Type B pancreatic cell (in vitro differentiated cells): Measurements from ENCODE around the gene ERP44. TPM values are rescaled to one million over a fixed set of nuclear protein-coding genes. Genes with fewer than 3 reads are reported as not detected.

Experiments
- DNase-seq: peaks from one replicate; pipeline ENCODE4 v3.0.0; 2021; ENCODE audit warnings: mixed read lengths; ENCODE audit not compliant: unreplicated experiment; ENCODE audit errors: extremely low spot score
- H3K27ac Mint-ChIP-seq: 2 replicates; pipeline ENCODE4 v1.8.0; 2021; ENCODE audit warnings: mild to moderate bottlenecking, mixed read lengths
- H3K27me3 Mint-ChIP-seq: 2 replicates; pipeline ENCODE4 v1.8.0; 2021; ENCODE audit warnings: mixed read lengths
- H3K36me3 Mint-ChIP-seq: 2 replicates; pipeline ENCODE4 v1.8.0; 2021; ENCODE audit warnings: mixed read lengths
- H3K4me1 Mint-ChIP-seq: one replicate; pipeline ENCODE4 v1.8.0; 2021; ENCODE audit warnings: mixed read lengths; ENCODE audit not compliant: unreplicated experiment
- H3K4me3 Mint-ChIP-seq: 2 replicates; pipeline ENCODE4 v1.8.0; 2021; ENCODE audit warnings: mild to moderate bottlenecking, mixed read lengths
- H3K9me3 Mint-ChIP-seq: 2 replicates; pipeline ENCODE4 v1.8.0; 2021; ENCODE audit warnings: mixed read lengths
- CTCF ChIP-seq: fragments of 200-600 bp; sonication (generic); conservative IDR thresholded peaks from 2 replicates; pipeline ENCODE4 v1.5.0; 2021; ENCODE audit warnings: antibody characterized with exemption, mild to moderate bottlenecking
- total RNA-seq: library from RNA; stranded (reverse); gene quantifications from 2 replicates; pipeline ENCODE4 v1.2.1, GENCODE V29; 2021; ENCODE audit warnings: low replicate concordance

Gene ERP44
- total RNA-seq, 1 donor from 2014 or later: 21.2 TPM

- no peak for DNase-seq
Measured at GRCh38 chr9:100131875-100132430, 33.2 kb upstream of the ERP44 start.

GRCh38 chr9:100131216-100131615 lies 32.4 kb upstream of the ERP44 start:
- TF ChIP-seq CTCF: no peak
- Mint-ChIP-seq H3K4me1 (no peaks in the 10 kb centered on the region), H3K36me3 (peaks cover 33% of the 10 kb centered on the region), H3K4me3 (no peak overlapping the region), H3K27me3 (no peaks in the 10 kb centered on the region), H3K9me3 (no peaks in the 10 kb centered on the region), H3K27ac (no peak overlapping the region)
- no peak for DNase-seq

More at GRCh38 chr9:100131875-100132430, 33.2 kb upstream of the ERP44 start:
- Mint-ChIP-seq H3K4me1 (no peaks in the 10 kb centered on the region), H3K27me3 (no peaks in the 10 kb centered on the region), H3K4me3 (no peak overlapping the region), H3K9me3 (no peaks in the 10 kb centered on the region), H3K27ac (no peak overlapping the region), H3K36me3 (peaks cover 36% of the 10 kb centered on the region)
- TF ChIP-seq CTCF: no peak

GRCh38 chr9:100129772-100130171 lies 31.0 kb upstream of the ERP44 start:
- H3K27me3 Mint-ChIP-seq: no peaks in the 10 kb centered on the region
- H3K27ac Mint-ChIP-seq: no peak overlapping the region
- no peaks in the 10 kb centered on the region for H3K9me3 Mint-ChIP-seq
- TF ChIP-seq CTCF: no peak
- H3K36me3 Mint-ChIP-seq: peaks cover 36% of the 10 kb centered on the region
- no peaks in the 10 kb centered on the region for H3K4me1 Mint-ChIP-seq
- DNase-seq: no peak
- no peak overlapping the region for H3K4me3 Mint-ChIP-seq

GRCh38 chr9:100126423-100126822 lies 27.6 kb upstream of the ERP44 start:
- DNase-seq: no peak
- no peaks in the 10 kb centered on the region for H3K4me1 Mint-ChIP-seq
- H3K9me3 Mint-ChIP-seq: no peaks in the 10 kb centered on the region
- H3K4me3 Mint-ChIP-seq: no peak overlapping the region
- H3K27me3 Mint-ChIP-seq: no peaks in the 10 kb centered on the region
- H3K27ac Mint-ChIP-seq: no peak overlapping the region
- TF ChIP-seq CTCF: no peak
- peaks cover 21% of the 10 kb centered on the region for H3K36me3 Mint-ChIP-seq

- no peak for DNase-seq
- Mint-ChIP-seq H3K36me3 (peaks cover 22% of the 10 kb centered on the region), H3K4me1 (no peaks in the 10 kb centered on the region), H3K27ac (no peak overlapping the region), H3K27me3 (no peaks in the 10 kb centered on the region), H3K9me3 (no peaks in the 10 kb centered on the region), H3K4me3 (no peak overlapping the region)
- TF ChIP-seq CTCF: no peak
Measured at GRCh38 chr9:100125910-100126309, 27.1 kb upstream of the ERP44 start.

GRCh38 chr9:100125236-100125635 lies 26.4 kb upstream of the ERP44 start:
- Mint-ChIP-seq H3K27me3 (no peaks in the 10 kb centered on the region), H3K27ac (no peak overlapping the region), H3K36me3 (peaks cover 26% of the 10 kb centered on the region), H3K4me1 (no peaks in the 10 kb centered on the region), H3K9me3 (no peaks in the 10 kb centered on the region), H3K4me3 (no peak overlapping the region)
- no peak for TF ChIP-seq CTCF
- DNase-seq: no peak
